GM12878 (cell line): Measurements from ENCODE around the gene TRIM7.

Source experiments
- CUX1 ChIP-seq: IDR thresholded peaks from 2 replicates; pipeline ENCODE4 v1.6.1; 2012; ENCODE audit warnings: improper control_type of control experiment, low read depth, low read length; ENCODE audit not compliant: insufficient replicate concordance
- JUNB ChIP-seq: IDR thresholded peaks from 2 replicates; pipeline ENCODE4 v1.6.1; 2016; ENCODE audit warnings: antibody characterized with exemption, mild to moderate bottlenecking
- SRF ChIP-seq, 2 experiments: IDR thresholded peaks; 2 replicates each; pipeline ENCODE4 v1.6.1; 2011; ENCODE audit warnings: low read depth in 2 of 2, low read length in 2 of 2, mild to moderate bottlenecking in 1 of 2, moderate library complexity in 1 of 2
- YY1 ChIP-seq: IDR thresholded peaks from 2 replicates; pipeline ENCODE4 v1.6.1; 2011; ENCODE audit warnings: low read depth, mild to moderate bottlenecking, low read length

- TF ChIP-seq JUNB (no peak), CUX1 (no peak), SRF (IDR thresholded peaks at IDR 0.05; ENCODE audit: low read depth in 2 of 2, low read length in 2 of 2) (no peak), YY1 (no peak)
Observed at GRCh38 chr5:181203093-181203711, 1.8 kb downstream of the TRIM7 start.
